Heart left ventricle (tissue), 16 donors: ENCODE data around the gene COL23A1. TPM values are rescaled to one million over a fixed set of nuclear protein-coding genes. Genes with fewer than 3 reads are reported as not detected.

Source experiments
- ATAC-seq, 4 donors: fragments of 200-7000 bp; cut with Tn5 transposase; one replicate each; pipeline ENCODE4 v1.9.1; 2020 to 2022; ENCODE audit warnings: moderate library complexity in 4 of 4, mild to moderate bottlenecking in 3 of 4, moderate number of reproducible peaks in 1 of 4
- DNase-seq, 5 donors: peaks; one replicate each; pipeline ENCODE4 v3.0.0-alpha.2; 2020
- H3K27ac ChIP-seq, 12 donors: fragments of 200-600 bp; sonication (generic) in 4 of 12; one replicate each; pipeline versions ENCODE4 v1.5.0 to v1.8.0; 2016 to 2022; ENCODE audit warnings: mild to moderate bottlenecking in 2 of 12
- H3K27me3 ChIP-seq, 9 donors: fragments of 200-600 bp; sonication (generic) in 2 of 9; one replicate each; pipeline versions ENCODE4 v1.5.1 to v1.8.0; 2016 to 2022; ENCODE audit warnings: mild to moderate bottlenecking in 3 of 9
- H3K36me3 ChIP-seq, 9 donors: fragments of 200-600 bp; sonication (generic) in 2 of 9; one replicate each; pipeline versions ENCODE4 v1.5.0 to v1.8.0; 2018 to 2022; ENCODE audit warnings: mild to moderate bottlenecking in 2 of 9
- H3K4me1 ChIP-seq, 12 donors: fragments of 200-600 bp; sonication (generic) in 4 of 12; one replicate each; pipeline versions ENCODE4 v1.5.0 to v1.8.0; 2016 to 2022; ENCODE audit warnings: mild to moderate bottlenecking in 3 of 12
- H3K4me3 ChIP-seq, 12 donors: fragments of 200-600 bp; sonication (generic) in 4 of 12; one replicate each; pipeline versions ENCODE4 v1.5.0 to v1.8.0; 2017 to 2022; ENCODE audit warnings: mild to moderate bottlenecking in 9 of 12, moderate library complexity in 4 of 12
- H3K9me3 ChIP-seq, 12 donors: fragments of 200-600 bp; sonication (generic) in 4 of 12; one replicate each; pipeline versions ENCODE4 v1.5.0 to v1.8.0; 2016 to 2022; ENCODE audit warnings: mild to moderate bottlenecking in 1 of 12
- POLR2A ChIP-seq, 2 donors: fragments of 450-650 bp; IDR thresholded peaks; one replicate each; pipeline ENCODE4 v1.6.1; 2017; ENCODE audit warnings: antibody characterized with exemption in 2 of 2, mild to moderate bottlenecking in 2 of 2, moderate library complexity in 2 of 2
- WGBS, 4 donors: extraction: QIAGEN DNeasy Blood & Tissue Kit in 2 of 4; methylation state at CpG; one replicate each; pipeline versions ENCODE4 v1.1.5 to v1.1.7; 2013 to 2018; 5-methylcytosine and 5-hydroxymethylcytosine counted together
- intact Hi-C, 10 donors: fragments of 100-400 bp; cut with DNase I; formaldehyde crosslinking; loops; one replicate each; pipeline versions ENCODE4 v1.11.1 to v1.14.2; 2022
- polyA plus RNA-seq, 2 donors: library from polyadenylated mRNA; stranded (reverse); fragments of 200-250 nt; gene quantifications; one replicate each; pipeline ENCODE4 v1.2.3, GENCODE V29; 2013
- total RNA-seq, 9 donors: library from RNA; depleted of rRNA in 2 of 9; stranded (reverse); fragments of >200 nt in 2 of 9; fragmentation: NEBNext Ultra II Directional in 3 of 9; extraction: Animal tissue kit (Norgen Biotek cat#: 25700) in 3 of 9; gene quantifications; one replicate each; pipeline versions ENCODE4 v1.1.0 to v1.2.4, GENCODE V29; 2016 to 2023
- TF ChIP-seq, protein P1 (sequence below), 12 donors: fragments of 200-600 bp; sonication (generic) in 4 of 12; IDR thresholded peaks; one replicate each; pipeline versions ENCODE4 v1.5.0 to v1.8.0; 2018 to 2022; ENCODE audit warnings: antibody characterized with exemption in 12 of 12, mild to moderate bottlenecking in 5 of 12
- donor health status: ischemic (EF 13 %, LVEDD 7.1; RV severe dilation, severe dysfunction).
- donor health status: healthy with polysubstance abuse.
- donor health status: DM: no; HTN: yes; CAD: no.
- donor health status: DM: no; HTN: no; CAD: no.
- donor health status: ischemic (EF 25% LVEDD 6.9; RV normal size, moderate dysfunction).
- donor health status: ischemic (EF 25% LVEDD 5.7; RV mildly dilated, moderate dysfunction).
- donor health status: healthy.
- donor health status: DM: yes; HTN: yes; CAD: no.
- donor health status: ischemic (EF 35%, LVEDD 5.7; RV mildly dilated, moderate dysfunction).
- donor health status: nonischemic (EF 11% LVEDD 7.7; RV severe dilation, severe dysfunction).
- donor health status: DM: yes; HTN: yes; CAD: no.
- donor health status: PGD.
- donor health status: ischemic (EF 29% LVEDD 5.4; RV normal size, mild dysfunction).
- donor health status: nonischemic (EF 23%, LVEDD 6.1; RV moderate dilation, normal function).

The COL23A1 gene
- total and polyA plus RNA-seq, 11 donors: 6.0 to 33.0 (median 18.8) TPM

DNA sequence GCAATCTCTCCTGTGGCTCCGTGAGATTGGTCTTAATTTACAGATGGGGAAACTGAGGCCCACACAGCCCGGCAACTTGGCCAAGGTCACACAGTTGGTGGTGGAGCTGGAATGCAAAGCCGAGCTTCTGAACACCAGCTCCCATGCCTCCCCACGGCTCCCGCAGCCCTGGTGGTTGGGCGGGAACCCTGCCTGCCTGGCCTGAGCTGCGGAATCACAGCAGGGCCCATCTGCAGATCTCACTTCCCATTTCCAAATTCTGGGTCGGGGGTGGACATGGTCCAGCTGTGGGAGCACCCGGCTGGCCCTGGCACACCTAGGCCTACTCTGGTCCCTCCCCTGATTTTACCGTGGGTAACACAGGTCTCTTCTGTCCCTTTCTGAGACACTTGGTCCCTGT, 322.3 kb downstream of the COL23A1 start:
- intact Hi-C loops: no loop called here
- H3K9me3 ChIP-seq: no peaks in the 10 kb centered on the region
- H3K36me3 ChIP-seq: no peaks in the 10 kb centered on the region
- peak overlapping the region in 6 of 12 donors; percentile 34 to 59 (median 54) for H3K27ac ChIP-seq
- DNase-seq: peak in 1 of 5 donors; percentile 18
- no peak overlapping the region for H3K4me3 ChIP-seq
- no peak for ATAC-seq
- no peaks in the 10 kb centered on the region for H3K27me3 ChIP-seq
- TF ChIP-seq, protein P1, sequence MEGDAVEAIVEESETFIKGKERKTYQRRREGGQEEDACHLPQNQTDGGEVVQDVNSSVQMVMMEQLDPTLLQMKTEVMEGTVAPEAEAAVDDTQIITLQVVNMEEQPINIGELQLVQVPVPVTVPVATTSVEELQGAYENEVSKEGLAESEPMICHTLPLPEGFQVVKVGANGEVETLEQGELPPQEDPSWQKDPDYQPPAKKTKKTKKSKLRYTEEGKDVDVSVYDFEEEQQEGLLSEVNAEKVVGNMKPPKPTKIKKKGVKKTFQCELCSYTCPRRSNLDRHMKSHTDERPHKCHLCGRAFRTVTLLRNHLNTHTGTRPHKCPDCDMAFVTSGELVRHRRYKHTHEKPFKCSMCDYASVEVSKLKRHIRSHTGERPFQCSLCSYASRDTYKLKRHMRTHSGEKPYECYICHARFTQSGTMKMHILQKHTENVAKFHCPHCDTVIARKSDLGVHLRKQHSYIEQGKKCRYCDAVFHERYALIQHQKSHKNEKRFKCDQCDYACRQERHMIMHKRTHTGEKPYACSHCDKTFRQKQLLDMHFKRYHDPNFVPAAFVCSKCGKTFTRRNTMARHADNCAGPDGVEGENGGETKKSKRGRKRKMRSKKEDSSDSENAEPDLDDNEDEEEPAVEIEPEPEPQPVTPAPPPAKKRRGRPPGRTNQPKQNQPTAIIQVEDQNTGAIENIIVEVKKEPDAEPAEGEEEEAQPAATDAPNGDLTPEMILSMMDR (IDR thresholded peaks at IDR 0.05): no peak
- TF ChIP-seq POLR2A (IDR thresholded peaks at IDR 0.05): no peak
- H3K4me1 ChIP-seq: peaks cover 0 to 18% (median 4%) of the 10 kb centered on the region in 12 donors
- whole genome bisulfite sequencing, 4 donors: 64 to 88% (median 81%) methylated on average over 4 to 10 of the region's 10 CpGs

DNA sequence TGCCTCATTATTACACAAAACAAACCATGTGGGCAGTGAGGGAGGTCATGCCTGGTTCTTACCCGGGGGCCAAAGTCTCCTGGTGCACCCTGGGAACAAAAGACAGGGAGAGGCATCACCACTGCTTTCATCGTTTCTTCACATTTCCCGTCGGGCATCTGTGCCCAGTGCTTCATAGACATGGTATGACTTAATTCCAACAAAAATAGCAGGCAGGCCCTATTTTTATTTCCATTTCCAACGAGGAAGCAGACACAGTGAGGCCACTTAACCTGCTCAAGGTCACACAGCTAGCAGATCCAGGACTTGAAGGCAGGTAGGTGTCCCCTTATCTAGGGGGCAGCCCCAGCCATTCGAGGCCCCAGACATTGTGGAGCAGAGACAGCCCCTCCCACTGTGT, 322.9 kb downstream of the COL23A1 start:
- peak in 3 of 4 donors; percentile 65 to 84 (median 79) for ATAC-seq
- TF ChIP-seq POLR2A (IDR thresholded peaks at IDR 0.05): no peak
- TF ChIP-seq, protein P1 (IDR thresholded peaks at IDR 0.05): no peak
- Histone ChIP-seq H3K4me3 (no peak overlapping the region), H3K36me3 (no peaks in the 10 kb centered on the region), H3K9me3 (no peaks in the 10 kb centered on the region), H3K4me1 (peaks cover 0 to 18% (median 4%) of the 10 kb centered on the region in 12 donors), H3K27me3 (no peaks in the 10 kb centered on the region), H3K27ac (peak overlapping the region in 7 of 12 donors; percentile 27 to 61 (median 54))
- WGBS, 4 donors: 30 to 36% (median 33%) methylated on average over 6 of the region's 6 CpGs
- intact Hi-C loops: no loop called here
- peak in 2 of 5 donors; percentile 34 to 51 for DNase-seq

DNA sequence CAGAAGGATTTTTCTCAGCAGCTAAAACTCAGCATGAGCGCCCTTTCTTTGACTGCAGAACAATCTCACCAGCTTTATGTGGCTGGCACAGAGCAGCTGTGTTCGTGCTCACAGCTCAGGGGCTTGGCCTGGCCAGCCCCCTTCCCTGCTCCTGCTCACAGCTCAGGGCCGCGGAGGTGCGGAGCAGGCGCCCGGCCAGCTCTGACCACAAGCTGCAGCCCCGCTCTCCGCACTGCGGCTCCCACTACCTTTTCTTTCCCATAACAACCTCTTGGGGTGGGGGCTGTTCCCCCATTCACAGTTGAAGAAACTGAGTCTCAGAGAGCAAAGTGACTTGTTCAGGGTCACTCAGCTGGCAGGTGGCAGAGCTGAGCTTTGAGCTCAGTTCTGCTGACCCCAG, 323.6 kb downstream of the COL23A1 start:
- Histone ChIP-seq H3K4me1 (peaks cover 0 to 18% (median 4%) of the 10 kb centered on the region in 12 donors), H3K4me3 (no peak overlapping the region), H3K36me3 (no peaks in the 10 kb centered on the region), H3K27me3 (no peaks in the 10 kb centered on the region), H3K9me3 (no peaks in the 10 kb centered on the region), H3K27ac (peak overlapping the region in 3 of 12 donors; percentile 50 to 59 (median 54))
- intact Hi-C loops: no loop called here
- ATAC-seq (no peak), DNase-seq (peak in 1 of 5 donors; percentile 13)
- TF ChIP-seq POLR2A (IDR thresholded peaks at IDR 0.05): no peak
- TF ChIP-seq, protein P1 (IDR thresholded peaks at IDR 0.05): no peak
- 89 to 95% (median 91%) methylated on average over 10 of the region's 10 CpGs for WGBS, 4 donors

DNA sequence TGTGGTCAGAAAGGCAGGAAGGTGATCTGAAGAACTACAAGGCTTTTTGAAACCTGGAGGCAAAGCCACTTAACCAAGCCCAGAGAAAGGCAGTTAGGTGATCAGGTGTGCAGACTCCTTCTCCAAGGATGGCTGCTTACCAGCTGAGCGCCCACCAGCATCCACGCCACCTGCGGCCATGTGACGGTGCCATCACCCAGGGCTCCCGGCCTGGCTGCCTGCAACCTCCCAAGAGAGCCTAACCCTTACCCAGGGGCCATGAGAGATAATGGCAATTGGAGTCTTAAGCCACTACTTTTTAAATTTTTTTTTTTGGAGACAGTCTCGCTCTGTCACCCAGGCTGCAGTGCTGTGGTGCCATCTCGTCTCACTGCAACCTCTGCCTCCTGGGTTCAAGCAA, 324.4 kb downstream of the COL23A1 start:
- ATAC-seq: no peak
- peak in 1 of 5 donors; percentile 13 for DNase-seq
- Histone ChIP-seq H3K4me3 (no peak overlapping the region), H3K27me3 (no peaks in the 10 kb centered on the region), H3K9me3 (no peaks in the 10 kb centered on the region), H3K4me1 (peaks cover 0 to 18% (median 4%) of the 10 kb centered on the region in 12 donors), H3K27ac (no peak overlapping the region), H3K36me3 (no peaks in the 10 kb centered on the region)
- WGBS, 4 donors: 87 to 97% (median 93%) methylated on average over 7 of the region's 7 CpGs
- no peak for TF ChIP-seq POLR2A (IDR thresholded peaks at IDR 0.05)
- TF ChIP-seq, protein P1 (IDR thresholded peaks at IDR 0.05): no peak
- intact Hi-C loops: no loop called here
